Measurements from ENCODE around the gene RAI14.
"Not testable (repeated sequence)": the region's sequence is repeated elsewhere in the genome, so short reads cannot be mapped to it uniquely, and the experiment has no call there.

RAI14 gene

DNA sequence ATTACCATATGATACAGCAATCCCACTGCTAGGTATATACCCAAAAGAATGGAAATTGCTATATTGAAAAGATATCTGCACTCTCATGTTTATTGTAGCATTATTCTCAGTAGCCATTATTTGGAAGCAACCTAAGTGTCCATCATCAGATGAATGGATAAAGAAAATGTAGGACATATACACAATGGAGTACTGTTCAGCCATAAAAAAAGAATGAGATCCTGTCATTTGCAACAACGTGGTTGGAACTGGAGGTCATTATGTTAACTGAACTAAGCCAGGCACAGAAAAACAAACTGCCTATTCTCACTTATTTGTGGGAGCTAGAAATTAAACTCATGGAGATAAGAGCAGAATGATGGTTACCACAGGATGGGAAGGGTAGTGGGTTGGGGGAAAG, 119.8 kb downstream of the RAI14 start:
- DNase-seq = no peak

DNA sequence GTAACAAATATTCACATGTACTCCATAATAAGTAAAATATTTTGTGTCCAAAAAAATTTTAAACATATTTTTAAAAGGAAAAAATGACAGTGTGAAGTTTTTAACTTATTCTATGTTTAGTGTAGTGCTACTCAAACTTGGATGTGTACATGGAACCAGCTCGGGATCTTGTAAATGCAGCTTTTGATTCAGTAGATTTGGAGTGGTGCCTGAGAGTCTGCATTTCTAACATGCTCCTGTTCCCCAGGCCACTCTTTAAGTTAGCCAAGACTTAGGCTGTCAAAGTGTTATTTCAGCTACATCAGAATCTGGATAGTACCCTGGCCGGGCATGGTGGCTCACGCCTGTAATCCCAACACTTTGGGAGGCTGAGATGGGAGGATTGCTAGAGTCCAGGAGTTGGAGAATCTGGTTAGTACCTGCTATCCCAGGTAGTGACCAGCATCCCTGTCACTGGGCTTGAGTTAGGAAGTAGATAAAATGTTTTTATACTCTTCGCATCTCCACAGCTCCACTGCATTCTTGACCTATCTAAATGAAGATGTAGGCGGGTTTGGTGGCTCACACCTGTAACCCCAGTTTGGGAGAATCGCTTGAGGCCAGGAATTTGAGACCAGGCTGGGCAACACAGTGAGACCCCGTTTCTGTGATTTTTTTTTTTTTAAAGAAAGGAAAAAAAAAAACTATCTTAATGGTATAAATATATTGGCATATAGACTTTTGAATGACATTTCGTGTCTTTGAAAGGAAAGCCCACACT, 122.1 kb downstream of the RAI14 start:
- no peak for DNase-seq

DNA sequence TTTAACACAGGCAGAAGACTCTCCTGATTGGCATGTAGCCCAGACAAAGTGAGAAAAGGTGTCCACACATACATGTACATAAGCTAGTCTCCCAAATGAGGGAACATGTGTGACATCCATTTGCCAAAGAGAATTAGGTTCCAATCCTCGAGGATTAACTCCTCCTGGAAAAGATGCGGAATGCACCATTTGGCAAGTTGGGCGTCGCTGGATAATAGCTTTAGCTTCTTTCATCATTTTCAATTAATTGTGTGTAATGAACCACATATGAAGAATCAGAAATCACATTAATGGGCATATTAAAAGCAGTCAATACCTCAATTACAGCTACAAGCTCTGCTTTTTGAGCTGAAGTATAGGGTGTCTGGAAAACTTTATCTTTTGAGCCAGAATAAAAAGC, 127.8 kb downstream of the RAI14 start:
- not testable (repeated sequence) for DNase-seq

DNA sequence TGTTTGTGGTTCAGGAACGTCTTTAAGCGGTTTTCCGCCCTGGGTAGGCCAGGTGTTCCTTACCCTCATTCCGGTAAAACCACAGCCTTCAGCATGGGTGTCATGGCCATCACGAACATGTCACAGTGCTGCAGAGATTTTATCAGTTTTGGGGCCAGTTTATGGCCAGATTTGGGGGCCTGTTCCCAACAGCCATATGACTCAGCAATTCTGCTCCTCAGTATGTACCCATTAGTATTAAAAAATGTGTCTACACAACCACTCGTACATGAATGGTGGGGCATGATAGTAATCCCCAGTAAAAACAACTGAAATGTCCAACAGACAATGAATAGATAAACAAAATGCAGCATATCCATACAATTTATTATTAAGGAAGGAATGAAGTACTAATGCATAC, 130.9 kb downstream of the RAI14 start:
- no peak for DNase-seq

DNA sequence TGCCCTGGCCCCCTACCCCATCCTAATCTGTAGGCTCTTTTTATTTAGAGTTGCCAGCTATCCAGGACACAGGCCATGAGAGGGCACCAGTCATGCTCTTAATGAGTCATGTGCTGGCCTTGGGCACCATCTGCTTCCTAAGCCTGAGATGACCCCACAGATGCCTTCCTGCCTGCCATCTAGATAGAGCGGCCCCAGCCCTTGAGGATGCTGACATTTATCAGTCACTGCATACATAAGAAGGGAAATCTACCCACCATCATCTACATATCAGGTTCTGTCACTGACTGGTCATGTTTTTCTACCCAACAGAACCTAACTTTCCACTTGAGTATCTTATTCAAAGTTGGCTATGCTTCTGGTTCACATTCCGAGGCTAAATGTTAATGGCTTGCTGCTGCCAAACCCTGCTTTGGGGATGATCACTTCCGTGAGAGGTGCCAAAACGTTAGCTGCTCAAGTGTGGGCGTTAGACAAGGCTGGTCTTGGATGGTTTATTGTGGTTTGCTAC, 132.9 kb downstream of the RAI14 start:
- no peak for DNase-seq

DNA sequence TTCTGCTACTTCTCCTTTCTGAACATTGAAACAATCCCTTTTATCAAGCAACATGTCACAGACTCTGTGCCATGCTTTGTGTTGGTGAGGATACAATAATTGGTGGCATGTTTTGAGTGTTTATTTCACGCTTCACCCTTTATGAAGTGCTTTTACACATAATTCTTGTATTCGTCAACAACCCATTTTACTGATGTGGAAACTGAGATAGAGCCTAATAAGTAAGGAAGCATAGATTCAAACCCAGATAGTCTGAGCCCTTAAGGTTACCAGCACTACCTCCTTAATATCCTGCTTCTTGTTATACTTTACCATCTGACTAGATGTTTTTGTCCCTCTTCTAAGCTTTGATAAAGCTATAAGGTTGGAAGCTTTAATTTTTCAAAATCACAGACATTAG, 133.5 kb downstream of the RAI14 start:
- DNase-seq = no peak

DNA sequence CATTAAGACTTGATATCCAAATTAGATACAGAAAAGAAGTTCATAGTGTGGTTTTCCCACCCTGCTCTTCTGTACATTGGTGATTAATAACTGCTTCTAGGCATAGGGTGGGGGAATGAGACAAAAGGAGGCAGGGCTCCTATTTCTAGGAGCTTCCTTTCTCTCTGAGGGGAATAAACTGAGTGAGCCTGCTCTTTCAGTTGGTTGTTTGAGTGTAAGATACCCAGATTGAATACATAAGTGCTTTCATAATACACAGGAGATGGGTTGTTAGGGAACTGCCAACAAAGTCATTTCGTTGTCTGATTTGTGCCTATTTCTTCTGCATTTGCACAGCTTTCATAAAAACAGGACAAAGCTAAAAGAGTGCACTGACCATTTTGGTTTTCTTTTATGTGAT, 133.9 kb downstream of the RAI14 start:
- DNase-seq = no peak

DNA sequence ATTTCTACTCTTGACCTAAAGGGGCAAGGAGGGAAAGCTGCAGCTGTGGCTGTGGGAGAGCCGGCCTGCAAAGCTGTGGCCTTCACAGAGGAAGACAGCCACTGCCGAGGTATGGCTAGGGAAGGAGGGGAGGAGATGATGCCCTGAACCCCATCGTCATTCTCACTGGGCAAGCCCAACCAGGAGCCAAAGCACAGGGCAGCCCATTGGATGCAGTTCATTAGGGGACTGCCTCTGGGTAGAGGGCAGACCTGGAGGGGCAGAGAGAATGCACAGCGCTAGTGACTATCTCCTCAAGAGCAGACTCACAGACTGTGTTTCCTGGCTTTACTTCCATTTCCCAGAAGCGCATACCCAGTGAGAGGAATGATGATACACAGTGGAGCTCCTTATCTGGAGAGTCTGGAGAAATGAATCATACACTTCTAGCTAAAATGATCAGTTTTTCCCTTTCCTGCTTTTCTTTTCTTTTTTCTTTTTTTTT, 135.7 kb downstream of the RAI14 start:
- no peak for DNase-seq

DNA sequence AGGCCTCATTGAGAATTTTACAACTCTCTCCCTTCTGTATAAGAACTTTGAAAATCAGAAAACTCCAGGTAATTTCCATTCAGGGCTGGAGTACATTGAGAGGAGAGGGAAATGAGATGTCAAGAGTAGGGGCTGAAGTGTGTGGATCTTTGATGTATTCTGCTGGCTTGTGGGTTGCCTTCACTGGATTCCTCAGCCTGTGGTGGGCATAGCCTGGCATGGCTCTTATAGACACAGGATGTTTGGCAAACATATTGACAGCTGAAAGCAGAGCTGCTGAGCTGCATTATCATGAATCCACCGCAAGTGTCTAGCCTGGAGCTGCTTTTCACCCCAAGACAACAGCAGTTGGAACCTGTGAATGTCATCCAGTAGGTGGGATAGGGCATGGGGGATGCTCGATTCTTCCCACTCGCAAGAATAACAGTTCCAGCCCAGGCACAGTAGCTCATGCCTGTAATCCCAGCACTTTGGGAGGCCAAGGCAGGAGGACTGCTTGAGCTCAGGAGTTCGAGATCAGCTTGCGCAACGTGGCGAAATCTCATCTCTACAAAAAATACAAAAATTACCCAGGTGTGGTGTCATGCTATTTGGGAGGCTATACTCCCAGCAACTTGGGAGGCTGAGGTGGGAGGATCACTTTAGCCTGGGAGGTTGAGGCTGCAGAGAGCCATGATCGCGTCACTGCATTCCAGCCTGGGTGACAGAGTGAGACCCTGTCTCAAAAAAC, 146.9 kb downstream of the RAI14 start:
- DNase-seq = no peak

DNA sequence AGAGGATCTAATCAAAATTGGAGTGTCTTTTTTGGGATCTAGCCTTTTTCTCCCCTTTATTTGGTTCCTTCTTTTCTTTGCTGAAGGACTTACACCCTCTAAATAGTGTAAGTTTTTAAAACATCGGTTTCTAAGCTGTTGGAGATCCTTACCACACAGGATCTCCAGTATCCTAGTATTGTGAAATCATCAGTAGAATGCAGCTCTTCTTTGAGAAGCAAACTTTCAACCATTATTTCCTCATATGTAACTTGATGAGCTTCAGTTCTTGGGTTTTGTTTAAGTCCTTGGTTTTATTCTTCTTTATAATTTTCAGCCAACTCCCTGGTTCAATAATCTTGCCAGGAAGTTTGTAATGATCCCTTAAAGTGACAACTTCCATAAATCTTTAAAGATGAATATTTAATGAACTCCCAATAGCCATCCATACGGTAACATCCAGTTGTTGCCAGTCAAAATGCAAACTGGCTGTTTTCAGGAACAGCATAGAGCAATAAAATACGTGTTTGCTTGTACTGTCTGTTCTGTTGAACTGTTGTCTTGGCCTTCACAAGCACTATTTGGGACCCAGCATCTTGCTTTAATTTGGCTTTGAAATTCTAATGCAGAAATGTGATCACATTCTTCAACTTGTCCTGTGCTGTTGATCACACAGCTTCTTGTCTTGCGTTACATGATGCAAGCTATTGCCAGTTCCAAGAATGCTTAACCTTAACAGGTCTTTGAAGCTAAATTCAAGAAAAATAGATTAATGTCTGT, 148.0 kb downstream of the RAI14 start:
- DNase-seq = no peak

DNA sequence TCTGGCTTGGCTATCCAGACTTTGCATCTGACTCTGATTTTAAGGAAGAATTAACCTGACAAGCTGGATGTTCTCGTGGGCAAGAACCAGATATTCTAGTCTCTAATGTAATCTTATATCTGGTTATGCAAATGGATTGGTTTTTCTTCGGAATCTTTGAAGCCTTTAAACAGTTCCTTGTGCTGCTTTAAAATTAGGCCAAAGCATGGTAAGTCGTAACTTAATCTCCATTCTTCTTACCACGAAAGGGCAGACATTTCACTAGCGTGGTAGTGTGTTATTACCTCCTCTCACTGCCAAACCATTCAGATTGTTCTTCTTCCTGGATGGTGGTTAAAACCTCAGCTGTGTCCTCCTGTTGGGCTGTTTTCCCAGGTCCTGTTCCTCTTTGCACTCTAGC, 148.8 kb downstream of the RAI14 start:
- DNase-seq = no peak

DNA sequence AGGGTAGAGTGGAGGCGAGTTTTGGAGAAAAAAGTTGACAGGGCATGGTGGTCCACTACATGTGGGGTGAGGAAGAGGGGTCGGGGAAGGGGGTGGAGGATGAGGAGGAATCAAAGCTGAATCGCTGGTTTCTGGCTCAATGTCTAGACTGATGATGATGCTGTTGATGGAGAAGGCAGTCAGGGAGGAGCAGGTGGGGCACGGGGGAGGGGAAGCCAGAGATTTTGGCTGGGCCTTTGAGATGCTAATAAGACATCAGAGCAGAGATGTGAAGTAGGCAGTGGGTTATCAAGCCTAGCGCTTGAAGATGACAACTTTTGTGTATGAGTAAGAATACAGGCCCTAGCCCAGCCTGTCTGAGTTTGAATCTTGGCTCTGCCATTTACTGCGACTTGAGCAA, 150.4 kb downstream of the RAI14 start:
- DNase-seq = no peak

DNA sequence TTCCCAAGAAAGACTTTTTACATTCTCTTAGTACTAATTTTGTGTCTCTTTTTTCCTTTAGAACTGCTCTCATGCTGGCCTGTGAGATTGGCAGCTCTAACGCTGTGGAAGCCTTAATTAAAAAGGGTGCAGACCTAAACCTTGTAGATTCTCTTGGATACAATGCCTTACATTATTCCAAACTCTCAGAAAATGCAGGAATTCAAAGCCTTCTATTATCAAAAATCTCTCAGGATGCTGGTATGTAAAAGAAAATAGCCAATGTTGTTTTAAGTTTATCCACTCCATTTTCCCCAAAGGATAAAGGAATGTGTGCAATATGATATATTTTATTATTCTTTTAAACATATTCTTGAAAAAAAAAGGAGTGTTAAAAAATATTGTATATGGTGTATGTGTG, 155.6 kb downstream of the RAI14 start:
- DNase-seq = no peak

DNA sequence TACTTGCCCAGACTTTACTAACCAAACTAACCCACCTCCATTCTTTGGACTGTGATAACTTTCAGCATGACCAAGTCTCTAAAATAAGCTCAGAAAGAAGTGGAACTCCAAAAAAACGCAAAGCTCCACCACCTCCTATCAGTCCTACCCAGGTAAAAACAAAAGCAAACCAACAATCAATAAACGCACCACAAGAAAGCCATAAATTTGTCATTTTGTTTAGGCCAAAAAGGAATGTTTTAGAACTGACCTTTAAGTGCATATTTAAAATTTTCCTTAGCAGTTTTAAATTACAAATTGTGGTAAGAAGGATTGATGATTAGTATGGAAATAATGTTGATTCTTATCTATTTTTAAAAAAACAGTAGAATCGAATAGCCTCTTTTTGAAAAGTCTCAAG, 157.4 kb downstream of the RAI14 start:
- no peak for DNase-seq

DNA sequence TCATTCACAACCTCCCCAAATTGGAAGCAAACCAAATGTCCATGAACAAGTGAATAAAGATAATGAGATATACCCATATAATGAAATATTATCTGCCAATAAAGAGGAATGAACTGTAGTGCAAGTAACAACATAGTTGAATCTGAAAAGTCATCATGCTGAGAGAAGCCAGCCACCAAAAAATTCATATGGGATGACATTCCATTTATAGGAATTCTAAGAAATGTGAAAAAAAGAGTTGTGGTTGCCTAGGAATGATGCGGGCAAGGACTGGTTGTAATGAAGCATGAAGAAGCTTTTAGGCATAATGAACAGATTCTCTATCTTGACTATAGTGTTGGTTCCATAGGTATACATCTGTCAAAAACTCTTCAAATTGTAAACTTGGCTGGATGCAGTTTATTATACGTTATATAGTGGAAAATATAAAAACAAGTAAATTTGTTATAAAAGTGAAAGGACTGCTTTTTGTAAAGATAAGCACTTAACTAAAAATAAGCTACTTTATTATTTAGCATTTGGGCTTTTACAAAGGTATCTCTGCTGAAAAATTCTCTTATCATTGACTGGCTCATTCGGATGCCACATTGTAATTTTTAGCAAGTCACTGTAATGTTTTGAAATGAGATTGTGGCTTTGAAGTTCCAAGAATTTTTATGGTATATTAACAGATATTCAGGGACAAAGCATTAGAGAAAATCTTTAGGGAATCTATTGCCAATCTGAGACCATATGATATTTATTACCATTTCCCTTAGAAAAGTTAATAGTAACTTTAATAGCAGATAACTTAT, 161.6 kb downstream of the RAI14 start:
- no peak for DNase-seq

DNA sequence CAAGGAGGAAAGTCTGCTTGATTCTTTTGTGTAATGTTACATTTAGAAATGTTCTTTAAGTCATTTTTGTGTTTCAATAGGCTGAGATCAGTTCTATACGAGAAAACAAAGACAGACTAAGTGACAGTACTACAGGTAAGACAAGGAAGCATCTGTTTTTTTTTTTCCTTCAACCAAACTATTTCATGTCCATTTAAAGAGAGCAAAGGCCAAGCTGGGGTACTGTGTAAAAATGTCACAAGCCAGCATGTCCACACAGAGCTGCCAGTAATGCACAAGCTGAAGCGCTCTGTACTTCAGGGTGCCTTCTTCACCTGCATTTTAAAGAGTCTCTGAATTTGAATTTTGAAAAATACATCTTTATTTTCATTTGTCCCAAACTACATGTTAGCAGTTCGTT, 162.6 kb downstream of the RAI14 start:
- DNase-seq = no peak

DNA sequence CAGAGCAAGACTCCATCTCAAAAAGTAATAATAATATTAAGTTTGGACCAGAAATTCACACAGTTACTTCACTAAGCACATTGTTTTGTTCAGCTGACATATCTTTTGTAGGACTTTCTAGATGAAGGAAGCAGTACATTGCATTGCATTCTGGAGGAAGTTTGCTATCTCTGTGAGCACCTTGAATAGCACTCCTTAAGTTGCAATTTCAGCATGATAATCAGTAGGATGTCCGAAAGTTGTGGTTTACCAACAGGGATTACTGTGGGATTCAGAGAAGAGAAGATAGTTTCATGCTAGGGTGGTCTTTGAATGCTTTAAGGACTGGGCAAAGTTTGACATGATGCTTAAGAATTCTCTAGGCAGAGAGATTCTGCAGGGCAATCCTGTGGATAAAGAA, 164.5 kb downstream of the RAI14 start:
- DNase-seq = no peak

DNA sequence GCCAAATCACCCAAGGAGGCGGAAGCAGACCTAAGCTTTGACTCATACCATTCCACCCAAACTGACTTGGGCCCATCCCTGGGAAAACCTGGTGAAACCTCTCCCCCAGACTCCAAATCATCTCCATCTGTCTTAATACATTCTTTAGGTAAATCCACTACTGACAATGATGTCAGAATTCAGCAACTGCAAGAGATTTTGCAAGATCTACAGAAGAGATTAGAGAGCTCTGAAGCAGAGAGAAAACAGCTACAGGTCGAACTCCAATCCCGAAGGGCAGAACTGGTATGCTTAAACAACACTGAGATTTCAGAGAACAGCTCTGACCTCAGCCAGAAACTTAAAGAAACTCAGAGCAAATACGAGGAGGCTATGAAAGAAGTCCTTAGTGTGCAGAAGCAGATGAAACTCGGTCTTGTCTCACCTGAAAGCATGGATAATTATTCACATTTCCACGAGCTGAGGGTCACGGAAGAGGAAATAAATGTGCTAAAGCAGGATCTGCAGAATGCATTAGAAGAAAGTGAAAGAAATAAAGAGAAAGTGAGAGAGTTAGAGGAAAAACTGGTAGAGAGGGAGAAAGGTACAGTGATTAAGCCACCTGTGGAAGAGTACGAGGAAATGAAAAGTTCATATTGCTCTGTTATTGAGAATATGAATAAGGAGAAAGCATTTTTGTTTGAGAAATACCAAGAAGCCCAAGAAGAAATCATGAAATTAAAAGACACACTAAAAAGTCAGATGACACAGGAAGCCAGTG, 167.0 kb downstream of the RAI14 start:
- no peak for DNase-seq

DNA sequence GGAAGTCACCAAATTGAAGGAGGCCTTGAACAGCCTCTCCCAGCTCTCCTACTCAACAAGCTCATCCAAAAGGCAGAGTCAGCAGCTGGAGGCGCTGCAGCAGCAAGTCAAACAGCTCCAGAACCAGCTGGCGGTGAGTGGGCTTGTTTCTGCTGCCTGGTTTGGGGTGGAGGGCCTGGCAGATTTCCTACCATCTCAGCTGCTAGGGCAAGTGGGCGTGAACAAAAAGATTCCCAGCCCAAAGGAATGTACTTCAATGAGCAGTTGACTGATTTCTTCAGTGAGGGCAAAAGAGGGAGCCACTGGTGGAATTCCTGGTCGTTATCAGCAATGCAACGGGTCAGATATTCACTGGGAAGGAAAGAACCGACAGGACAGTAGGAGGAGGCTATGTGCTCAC, 170.2 kb downstream of the RAI14 start:
- DNase-seq = no peak

DNA sequence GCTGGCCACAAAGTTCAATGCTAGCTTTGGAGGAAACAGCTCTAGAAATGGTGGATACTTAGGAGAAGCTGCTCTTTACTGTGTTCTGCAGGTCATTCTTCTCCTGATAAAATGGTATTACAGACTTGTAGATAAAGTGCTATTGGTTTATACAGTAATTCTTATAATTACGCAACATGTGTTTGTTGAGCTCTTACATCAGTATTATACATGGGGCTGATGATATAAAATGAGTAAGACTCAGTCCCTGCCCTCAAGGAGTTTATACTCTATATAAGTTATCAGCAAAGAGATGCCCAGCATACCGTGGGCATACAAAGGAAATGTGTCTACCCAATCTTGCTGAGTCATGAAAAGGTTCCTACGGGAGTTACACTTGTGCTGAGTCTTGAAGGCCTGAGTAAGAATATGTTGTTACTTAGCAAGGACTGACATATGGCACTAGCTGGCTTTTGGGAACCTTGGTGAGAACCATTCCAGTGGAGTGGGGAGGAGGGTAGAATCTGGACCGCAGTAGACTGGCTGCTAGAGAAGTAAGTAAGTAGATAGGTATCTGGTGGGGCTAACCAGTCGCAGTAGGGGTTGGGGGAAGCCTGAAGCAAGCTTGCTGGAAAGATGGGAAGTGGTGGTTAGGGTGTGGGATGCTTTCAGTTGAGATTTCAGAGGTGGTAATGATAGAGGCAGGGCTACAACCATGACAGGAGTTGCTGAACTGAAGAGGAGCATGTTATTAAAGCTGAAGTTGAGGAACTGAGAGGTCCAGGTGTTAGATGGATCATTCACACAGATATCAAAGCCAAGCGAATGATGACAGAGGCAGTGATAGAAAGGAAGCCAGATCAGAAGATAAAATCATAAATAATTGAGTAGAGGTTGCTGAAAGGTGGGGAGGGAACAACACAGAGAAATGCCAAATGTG, 171.7 kb downstream of the RAI14 start:
- no peak for DNase-seq

DNA sequence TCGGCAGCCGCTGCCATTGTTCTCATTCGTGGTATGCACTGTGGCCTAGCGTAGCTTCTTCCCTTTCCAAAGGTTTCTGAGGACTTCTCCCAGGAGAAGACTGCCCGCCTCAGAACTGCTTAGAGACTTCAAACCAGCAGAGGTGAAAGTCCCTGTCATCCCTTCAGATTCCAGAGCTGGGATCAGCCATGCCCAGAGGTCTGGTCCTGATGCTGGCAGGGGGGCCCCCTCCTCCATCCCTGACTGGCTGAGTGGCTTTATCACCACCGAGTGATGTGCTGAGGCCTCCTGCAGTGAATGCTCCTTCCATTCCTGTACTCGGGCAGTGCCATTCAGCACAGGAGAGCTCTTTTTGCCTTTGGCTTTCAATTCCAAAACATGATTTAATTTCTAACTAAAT, 174.7 kb downstream of the RAI14 start:
- not testable (repeated sequence) for DNase-seq

Data from stimulated activated naive CD4-positive, alpha-beta T cell (primary cell).